Breast epithelium (tissue), 4 donors: ENCODE data around the gene SLC10A7. TPM values are rescaled to one million over a fixed set of nuclear protein-coding genes. Genes with fewer than 3 reads are reported as not detected.

Source experiments
- DNase-seq, 2 donors: peaks; one replicate each; pipeline ENCODE4 v3.0.0-alpha.2; 2019; ENCODE audit warnings: low spot score in 2 of 2
- H3K27ac ChIP-seq, 2 donors: fragments of 200-600 bp; sonication (generic) in 1 of 2; one replicate each; pipeline ENCODE4 v1.5.1; 2016 to 2019; ENCODE audit warnings: mild to moderate bottlenecking in 1 of 2
- H3K27me3 ChIP-seq, 2 donors: fragments of 200-600 bp; sonication (generic) in 1 of 2; one replicate each; pipeline versions ENCODE4 v1.5.1 to v1.6.0; 2017 to 2019; ENCODE audit warnings: control low read depth in 1 of 2, mild to moderate bottlenecking in 1 of 2
- H3K36me3 ChIP-seq: fragments of 200-600 bp; one replicate; pipeline ENCODE4 v1.5.1; 2019
- H3K4me1 ChIP-seq, 2 donors: fragments of 200-600 bp; sonication (generic); one replicate each; pipeline ENCODE4 v1.5.1; 2016 to 2019; ENCODE audit warnings: control low read depth in 1 of 2
- H3K4me3 ChIP-seq, 3 donors: fragments of 200-600 bp; sonication (generic); 1 replicate in 2 of 3; 2 replicates in 1 of 3; pipeline ENCODE4 v1.5.1; 2016 to 2019; ENCODE audit warnings: mild to moderate bottlenecking in 3 of 3, moderate library complexity in 2 of 3
- H3K9me3 ChIP-seq, 2 donors: fragments of 200-600 bp; sonication (generic) in 1 of 2; one replicate each; pipeline ENCODE4 v1.5.1; 2016 to 2019; ENCODE audit warnings: control low read depth in 1 of 2
- CTCF ChIP-seq, 3 donors: fragments of 450-650 bp; IDR thresholded peaks; one replicate each; pipeline ENCODE4 v1.5.1; 2016 to 2017; ENCODE audit warnings: antibody characterized with exemption in 3 of 3, mild to moderate bottlenecking in 3 of 3, moderate library complexity in 3 of 3
- POLR2A ChIP-seq: fragments of 450-650 bp; IDR thresholded peaks from one replicate; pipeline ENCODE4 v1.6.1; 2016; ENCODE audit warnings: antibody characterized with exemption, mild to moderate bottlenecking, moderate library complexity
- POLR2AphosphoS5 ChIP-seq, 3 donors: sonication (generic); formaldehyde crosslinking; IDR thresholded peaks; one replicate each; pipeline ENCODE4 v1.6.1; 2017; ENCODE audit warnings: antibody characterized with exemption in 3 of 3
- intact Hi-C: fragments of 100-400 bp; cut with DNase I; formaldehyde crosslinking; loops from one replicate; pipeline ENCODE4 v1.15.1; 2023; ENCODE audit warnings: low total_unique reads
- total RNA-seq, 3 donors: library from RNA; depleted of rRNA; stranded (reverse); fragments of >200 nt; gene quantifications; one replicate each; pipeline ENCODE4 v1.1.0, GENCODE V29; 2016

Gene SLC10A7
- total RNA-seq, 3 donors from 2014 or later: 11.7 to 25.8 (median 17.0) TPM

- no peak for DNase-seq
- intact Hi-C loops: no loop called here
- Histone ChIP-seq H3K27me3 (no peaks in the 10 kb centered on the region), H3K4me1 (no peaks in the 10 kb centered on the region), H3K27ac (no peak overlapping the region), H3K4me3 (no peak overlapping the region), H3K36me3 (no peaks in the 10 kb centered on the region), H3K9me3 (peaks cover 7% of the 10 kb centered on the region in 2 donors)
- no peak for TF ChIP-seq POLR2A
- TF ChIP-seq CTCF (IDR thresholded peaks at IDR 0.05): no peak
- TF ChIP-seq POLR2AphosphoS5 (IDR thresholded peaks at IDR 0.05): no peak
Measured at GRCh38 chr4:146477054-146477453, 44.7 kb downstream of the SLC10A7 start.

GRCh38 chr4:146472404-146472803 is 49.3 kb downstream of the SLC10A7 start:
- Histone ChIP-seq H3K36me3 (no peaks in the 10 kb centered on the region), H3K4me1 (no peaks in the 10 kb centered on the region), H3K27me3 (no peaks in the 10 kb centered on the region), H3K27ac (no peak overlapping the region), H3K9me3 (no peaks in the 10 kb centered on the region), H3K4me3 (no peak overlapping the region)
- TF ChIP-seq CTCF (IDR thresholded peaks at IDR 0.05): no peak
- no peak for TF ChIP-seq POLR2AphosphoS5 (IDR thresholded peaks at IDR 0.05)
- TF ChIP-seq POLR2A: no peak
- intact Hi-C loops: no loop called here
- DNase-seq: no peak

- intact Hi-C loops: no loop called here
- H3K4me1 ChIP-seq: no peaks in the 10 kb centered on the region
- no peaks in the 10 kb centered on the region for H3K36me3 ChIP-seq
- H3K27me3 ChIP-seq: no peaks in the 10 kb centered on the region
- no peak for DNase-seq
- H3K4me3 ChIP-seq: no peak overlapping the region
- H3K27ac ChIP-seq: no peak overlapping the region
- no peaks in the 10 kb centered on the region for H3K9me3 ChIP-seq
- TF ChIP-seq POLR2A (no peak), POLR2AphosphoS5 (IDR thresholded peaks at IDR 0.05) (no peak), CTCF (IDR thresholded peaks at IDR 0.05) (no peak)
Measured at GRCh38 chr4:146470604-146471003, 51.1 kb downstream of the SLC10A7 start.

- no peaks in the 10 kb centered on the region for H3K4me1 ChIP-seq
- intact Hi-C loops: no loop called here
- no peak for DNase-seq
Measured at GRCh38 chr4:146469022-146469421, 52.7 kb downstream of the SLC10A7 start.

GRCh38 chr4:146465628-146466027 is 56.1 kb downstream of the SLC10A7 start:
- no peak for DNase-seq
- H3K4me1 ChIP-seq: no peaks in the 10 kb centered on the region
- no peaks in the 10 kb centered on the region for H3K9me3 ChIP-seq
- no peak overlapping the region for H3K4me3 ChIP-seq
- no peak overlapping the region for H3K27ac ChIP-seq
- TF ChIP-seq CTCF (IDR thresholded peaks at IDR 0.05) (no peak), POLR2AphosphoS5 (IDR thresholded peaks at IDR 0.05) (no peak), POLR2A (no peak)
- intact Hi-C loops: no loop called here
- H3K36me3 ChIP-seq: no peaks in the 10 kb centered on the region
- H3K27me3 ChIP-seq: no peaks in the 10 kb centered on the region

More at GRCh38 chr4:146469022-146469421, 52.7 kb downstream of the SLC10A7 start:
- H3K9me3 ChIP-seq: no peaks in the 10 kb centered on the region
- no peak overlapping the region for H3K4me3 ChIP-seq
- H3K36me3 ChIP-seq: no peaks in the 10 kb centered on the region
- H3K27ac ChIP-seq: no peak overlapping the region
- no peak for TF ChIP-seq POLR2A
- no peak for TF ChIP-seq CTCF (IDR thresholded peaks at IDR 0.05)
- TF ChIP-seq POLR2AphosphoS5 (IDR thresholded peaks at IDR 0.05): no peak
- no peaks in the 10 kb centered on the region for H3K27me3 ChIP-seq
